ENCODE results near the gene ZP3. TPM values are rescaled to one million over a fixed set of nuclear protein-coding genes. Genes with fewer than 3 reads are reported as not detected.

Gene ZP3
- total RNA-seq (2021; ENCODE audit: unreplicated experiment) (23.3 TPM), Bru-seq, nascent RNA (percentile 58 among the genes with signal in this experiment), BruChase-seq, experiment 1, labeled RNA remaining after a 2-hour chase (percentile 62 among the genes with signal in this experiment), BruChase-seq, experiment 2, labeled RNA remaining after a 6-hour chase (percentile 69 among the genes with signal in this experiment)
- polyA plus RNA-seq (2012; ENCODE audit: insufficient read length): 50.3 TPM
- long read RNA-seq, transcript ZP3-201 (9 exons, 1,483 nt): major isoform, 16 of 19 reads
- long read RNA-seq, partial matches to known transcripts: 1 of 19 reads
- long read RNA-seq, other reads (novel, unspliced or antisense): 1 of 19 reads

DNA sequence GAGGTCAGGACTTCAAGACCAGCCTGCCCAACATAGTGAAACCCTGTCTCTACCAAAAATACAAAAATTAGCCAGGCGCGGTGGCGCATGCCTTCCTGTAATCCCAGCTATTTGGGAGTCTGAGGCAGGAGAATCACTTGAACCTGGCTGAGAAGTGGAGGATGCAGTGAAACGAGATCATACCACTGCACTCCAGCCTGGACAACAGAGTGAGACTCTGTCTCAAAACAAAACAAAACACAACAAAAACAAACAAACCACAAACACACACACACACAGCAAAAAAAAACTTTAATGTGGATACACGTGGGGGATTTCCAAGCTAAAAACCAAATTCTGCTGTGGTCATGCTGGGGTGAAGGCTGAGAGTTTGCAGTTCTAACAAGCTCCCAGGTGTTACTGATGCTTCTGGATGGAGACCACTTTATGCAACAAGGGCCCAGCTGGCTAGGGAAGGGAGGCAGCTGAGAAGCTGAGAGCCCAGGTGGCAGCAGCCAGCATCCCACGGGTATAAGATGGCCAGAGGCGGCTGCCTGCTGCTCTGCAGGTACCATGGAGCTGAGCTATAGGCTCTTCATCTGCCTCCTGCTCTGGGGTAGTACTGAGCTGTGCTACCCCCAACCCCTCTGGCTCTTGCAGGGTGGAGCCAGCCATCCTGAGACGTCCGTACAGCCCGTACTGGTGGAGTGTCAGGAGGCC, at the start of gene ZP3:
TSS of gene ZP3 (plus strand) at position 538 of the 699 bp plus-strand sequence. CDS start at position 553, 15 bp downstream.
- TF ChIP-seq SIN3A (IDR thresholded peaks at IDR 0.05; ENCODE audit: borderline replicate concordance, insufficient read depth, low read depth, low read length) (no peak), POLR2AphosphoS5 (IDR thresholded peaks at IDR 0.05; ENCODE audit: low read depth, low read length) (no peak), TCF7L2 (IDR thresholded peaks at IDR 0.05; ENCODE audit: low read depth, low read length) (no peak)
- TF ChIP-seq, protein P1, sequence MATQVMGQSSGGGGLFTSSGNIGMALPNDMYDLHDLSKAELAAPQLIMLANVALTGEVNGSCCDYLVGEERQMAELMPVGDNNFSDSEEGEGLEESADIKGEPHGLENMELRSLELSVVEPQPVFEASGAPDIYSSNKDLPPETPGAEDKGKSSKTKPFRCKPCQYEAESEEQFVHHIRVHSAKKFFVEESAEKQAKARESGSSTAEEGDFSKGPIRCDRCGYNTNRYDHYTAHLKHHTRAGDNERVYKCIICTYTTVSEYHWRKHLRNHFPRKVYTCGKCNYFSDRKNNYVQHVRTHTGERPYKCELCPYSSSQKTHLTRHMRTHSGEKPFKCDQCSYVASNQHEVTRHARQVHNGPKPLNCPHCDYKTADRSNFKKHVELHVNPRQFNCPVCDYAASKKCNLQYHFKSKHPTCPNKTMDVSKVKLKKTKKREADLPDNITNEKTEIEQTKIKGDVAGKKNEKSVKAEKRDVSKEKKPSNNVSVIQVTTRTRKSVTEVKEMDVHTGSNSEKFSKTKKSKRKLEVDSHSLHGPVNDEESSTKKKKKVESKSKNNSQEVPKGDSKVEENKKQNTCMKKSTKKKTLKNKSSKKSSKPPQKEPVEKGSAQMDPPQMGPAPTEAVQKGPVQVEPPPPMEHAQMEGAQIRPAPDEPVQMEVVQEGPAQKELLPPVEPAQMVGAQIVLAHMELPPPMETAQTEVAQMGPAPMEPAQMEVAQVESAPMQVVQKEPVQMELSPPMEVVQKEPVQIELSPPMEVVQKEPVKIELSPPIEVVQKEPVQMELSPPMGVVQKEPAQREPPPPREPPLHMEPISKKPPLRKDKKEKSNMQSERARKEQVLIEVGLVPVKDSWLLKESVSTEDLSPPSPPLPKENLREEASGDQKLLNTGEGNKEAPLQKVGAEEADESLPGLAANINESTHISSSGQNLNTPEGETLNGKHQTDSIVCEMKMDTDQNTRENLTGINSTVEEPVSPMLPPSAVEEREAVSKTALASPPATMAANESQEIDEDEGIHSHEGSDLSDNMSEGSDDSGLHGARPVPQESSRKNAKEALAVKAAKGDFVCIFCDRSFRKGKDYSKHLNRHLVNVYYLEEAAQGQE (IDR thresholded peaks at IDR 0.05; ENCODE audit: insufficient read depth in 1 of 2, low read depth in 2 of 2, low read length in 1 of 2): no peak
- TF ChIP-seq, protein P2, sequence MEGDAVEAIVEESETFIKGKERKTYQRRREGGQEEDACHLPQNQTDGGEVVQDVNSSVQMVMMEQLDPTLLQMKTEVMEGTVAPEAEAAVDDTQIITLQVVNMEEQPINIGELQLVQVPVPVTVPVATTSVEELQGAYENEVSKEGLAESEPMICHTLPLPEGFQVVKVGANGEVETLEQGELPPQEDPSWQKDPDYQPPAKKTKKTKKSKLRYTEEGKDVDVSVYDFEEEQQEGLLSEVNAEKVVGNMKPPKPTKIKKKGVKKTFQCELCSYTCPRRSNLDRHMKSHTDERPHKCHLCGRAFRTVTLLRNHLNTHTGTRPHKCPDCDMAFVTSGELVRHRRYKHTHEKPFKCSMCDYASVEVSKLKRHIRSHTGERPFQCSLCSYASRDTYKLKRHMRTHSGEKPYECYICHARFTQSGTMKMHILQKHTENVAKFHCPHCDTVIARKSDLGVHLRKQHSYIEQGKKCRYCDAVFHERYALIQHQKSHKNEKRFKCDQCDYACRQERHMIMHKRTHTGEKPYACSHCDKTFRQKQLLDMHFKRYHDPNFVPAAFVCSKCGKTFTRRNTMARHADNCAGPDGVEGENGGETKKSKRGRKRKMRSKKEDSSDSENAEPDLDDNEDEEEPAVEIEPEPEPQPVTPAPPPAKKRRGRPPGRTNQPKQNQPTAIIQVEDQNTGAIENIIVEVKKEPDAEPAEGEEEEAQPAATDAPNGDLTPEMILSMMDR (IDR thresholded peaks at IDR 0.05): no peak
- CTCF ChIA-PET: no interaction called here
- intact Hi-C loops (cut with micrococcal nuclease; ENCODE audit: unreplicated experiment) (no loop called here), in situ Hi-C loops (cut with HindIII; ENCODE audit: low pct_unique_long_range_greater_than_20kb, low sequenced_read_pairs) (no loop called here)
- Histone ChIP-seq H3K4me3 (ENCODE audit: low read depth in 2 of 2, low read length in 2 of 2) (no peak within 1 kb of the TSS), H3K9me3 (ENCODE audit: control insufficient read depth, insufficient read depth, low read depth, low read length) (no peaks in the 10 kb centered on the region), H3K27me3 (ENCODE audit: control insufficient read depth, insufficient read depth, low read length) (no peaks in the 10 kb centered on the region), H3K27ac (ENCODE audit: low read length) (no peak within 1 kb of the TSS), H3K36me3 (ENCODE audit: control insufficient read depth, insufficient read depth, low read length) (no peaks in the 10 kb centered on the region), H3K4me1 (ENCODE audit: control insufficient read depth, insufficient read depth, low read length) (peaks cover 4% of the 10 kb centered on the region; the same call in 1 of the 2 replicates)
- BruUV-seq (replicated peaks): no TSS peak
- DNase-seq (ENCODE audit: low read depth, low spot score): no peak
- no peak for ATAC-seq
- POLR2A ChIA-PET: interaction anchor here (0.9 kb wide), 1 partner anchor 18 kb away, joined by 3 read pairs; no protein-coding TSS in a partner anchor

DNA sequence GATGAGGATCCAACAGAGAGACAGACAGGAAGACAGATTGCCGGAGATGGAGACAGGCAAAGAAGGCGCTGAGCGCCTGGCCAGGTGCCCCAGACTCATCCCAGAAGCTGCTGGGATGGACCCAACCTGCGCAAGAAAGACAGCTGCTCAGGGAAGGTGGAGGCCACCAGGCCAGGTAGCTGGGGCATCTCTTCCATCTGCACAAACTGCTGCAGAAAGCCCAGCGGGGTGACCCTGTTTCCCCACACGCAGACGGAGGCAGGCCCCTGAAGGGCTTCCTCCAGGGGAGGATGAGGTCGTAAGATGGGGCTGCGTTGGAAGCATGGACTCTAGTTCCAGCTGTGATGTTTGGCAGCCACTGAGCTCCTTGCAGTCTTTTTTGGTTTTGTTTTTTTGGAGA, 49.5 kb upstream of the ZP3 start:
- ChIA-PET CTCF (no interaction called here), POLR2A (interaction anchor here (0.6 kb wide), 1 partner anchor 505 kb away, joined by 5 read pairs; no protein-coding TSS in a partner anchor)
- no TSS peak for BruUV-seq (replicated peaks)
- TF ChIP-seq, protein P1 (IDR thresholded peaks at IDR 0.05; ENCODE audit: insufficient read depth in 1 of 2, low read depth in 2 of 2, low read length in 1 of 2): no peak
- TF ChIP-seq TCF7L2 (IDR thresholded peaks at IDR 0.05; ENCODE audit: low read depth, low read length) (no peak), POLR2AphosphoS5 (IDR thresholded peaks at IDR 0.05; ENCODE audit: low read depth, low read length) (no peak), SIN3A (IDR thresholded peaks at IDR 0.05; ENCODE audit: borderline replicate concordance, insufficient read depth, low read depth, low read length) (no peak)
- TF ChIP-seq, protein P2 (IDR thresholded peaks at IDR 0.05): no peak
- H3K36me3 ChIP-seq (ENCODE audit: control insufficient read depth, insufficient read depth, low read length): no peaks in the 10 kb centered on the region
- in situ Hi-C loops (cut with HindIII; ENCODE audit: low pct_unique_long_range_greater_than_20kb, low sequenced_read_pairs) (no loop called here), intact Hi-C loops (cut with micrococcal nuclease; ENCODE audit: unreplicated experiment) (no loop called here)
- no peak overlapping the region for H3K27ac ChIP-seq (ENCODE audit: low read length)
- H3K4me1 ChIP-seq (ENCODE audit: control insufficient read depth, insufficient read depth, low read length): peaks cover 9% of the 10 kb centered on the region
- no peak for DNase-seq (ENCODE audit: low read depth, low spot score)
- no peak overlapping the region for H3K4me3 ChIP-seq (ENCODE audit: low read depth in 2 of 2, low read length in 2 of 2)
- no peaks in the 10 kb centered on the region for H3K27me3 ChIP-seq (ENCODE audit: control insufficient read depth, insufficient read depth, low read length)
- no peak for ATAC-seq
- H3K9me3 ChIP-seq (ENCODE audit: control insufficient read depth, insufficient read depth, low read depth, low read length): no peaks in the 10 kb centered on the region
